Measurements from ENCODE around the gene RBM20. TPM values are rescaled to one million over a fixed set of nuclear protein-coding genes. Genes with fewer than 3 reads are reported as not detected.
A peak's percentile ranks its signal among the peaks of the same experiment; 100 is the strongest.

The RBM20 gene
- total and polyA plus RNA-seq, 2 of the 13 experiments (the other 11 are each of a cell fraction or from before 2014, with no cell fraction given), result 0.02 to 0.22 TPM

DNA sequence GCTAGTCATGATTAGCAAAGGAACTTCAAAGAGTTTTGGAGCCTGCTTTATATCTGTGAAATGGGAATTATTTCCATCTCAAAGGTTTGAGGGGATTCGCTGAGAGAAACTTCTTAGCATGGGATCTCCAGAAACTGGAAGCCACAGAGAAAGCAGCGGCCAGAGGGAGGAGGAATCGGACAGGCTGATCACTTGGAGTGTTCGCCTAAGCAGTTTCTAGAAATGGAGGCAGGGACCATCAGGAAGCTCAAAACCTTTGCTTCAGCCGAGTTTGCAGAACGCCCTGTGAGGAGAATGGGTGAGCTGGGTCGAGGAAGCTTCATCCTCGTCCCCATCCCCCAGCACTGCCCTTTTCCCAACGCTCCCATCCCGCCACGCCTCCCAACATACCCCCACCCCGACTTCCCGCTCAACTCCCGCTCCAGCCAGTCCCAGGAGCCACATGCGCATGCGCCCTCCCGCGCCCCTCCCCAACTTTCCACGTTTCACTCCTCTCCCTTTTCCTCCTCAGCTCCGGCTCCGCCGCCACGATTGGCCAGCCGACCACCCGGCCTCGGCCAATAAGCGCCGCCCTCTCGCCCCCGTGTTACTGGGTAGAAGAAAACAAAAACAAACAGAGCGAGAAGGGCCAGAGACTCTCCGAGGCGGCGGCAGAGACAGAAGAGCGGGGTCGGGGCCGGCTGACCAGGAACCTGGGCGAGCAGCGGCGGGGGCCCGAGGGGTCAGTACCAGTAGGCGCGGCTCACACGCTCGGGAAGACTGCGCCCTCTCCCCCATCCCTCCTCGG is 227.4 kb downstream of the RBM20 start, which contains the start of gene PDCD4 (continued):
- TF ChIP-seq KDM1A (CRISPR knock-in tag; IDR thresholded peaks at IDR 0.05) (no peak), MAFG (CRISPR knock-in tag; IDR thresholded peaks at IDR 0.05) (no peak), ZSCAN31 (CRISPR knock-in tag; IDR thresholded peaks at IDR 0.05; ENCODE audit: low read depth) (no peak), ZFAT (CRISPR knock-in tag; conservative IDR thresholded peaks at IDR 0.05) (no peak), ZFP82 (CRISPR knock-in tag; IDR thresholded peaks at IDR 0.05; ENCODE audit: borderline replicate concordance) (no peak; the same call in 1 of the 2 replicates), ZNF75D (CRISPR knock-in tag; IDR thresholded peaks at IDR 0.05; ENCODE audit: borderline replicate concordance) (no peak), ZXDC (CRISPR knock-in tag; IDR thresholded peaks at IDR 0.05) (no peak), YY1 (IDR thresholded peaks at IDR 0.05; ENCODE audit: insufficient read depth, insufficient replicate concordance, low read depth, low read length) (peak; percentile 22), RFX1 (IDR thresholded peaks at IDR 0.05) (no peak), ZNF878 (CRISPR knock-in tag; IDR thresholded peaks at IDR 0.05) (no peak), NFIC (IDR thresholded peaks at IDR 0.05; ENCODE audit: low read length) (no peak), CREB3 (CRISPR knock-in tag; IDR thresholded peaks at IDR 0.05) (no peak), ZFP36L2 (CRISPR knock-in tag; IDR thresholded peaks at IDR 0.05) (no peak), TAF15 (IDR thresholded peaks at IDR 0.05; ENCODE audit: low read depth, low read length, poor library complexity, severe bottlenecking) (peak; percentile 54), HMGA1 (CRISPR knock-in tag; conservative IDR thresholded peaks at IDR 0.05) (no peak), EEA1 (CRISPR knock-in tag; IDR thresholded peaks at IDR 0.05; ENCODE audit: borderline replicate concordance) (0 out of 2 replicates have a peak, but pooled peaks have one; percentile 26), TOPORS (CRISPR knock-in tag; IDR thresholded peaks at IDR 0.05) (no peak)
- TF ChIP-seq, protein P1, sequence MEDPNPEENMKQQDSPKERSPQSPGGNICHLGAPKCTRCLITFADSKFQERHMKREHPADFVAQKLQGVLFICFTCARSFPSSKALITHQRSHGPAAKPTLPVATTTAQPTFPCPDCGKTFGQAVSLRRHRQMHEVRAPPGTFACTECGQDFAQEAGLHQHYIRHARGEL (CRISPR knock-in tag; IDR thresholded peaks at IDR 0.05), result no peak
